PC-9 (cell line): ENCODE measurements around the gene PARK7.

Experiments
- EZH2 ChIP-seq: fragments of 200-600 bp; sonication (generic); IDR thresholded peaks from 2 replicates; pipeline ENCODE4 v1.8.0; 2017; ENCODE audit warnings: antibody characterized with exemption, low read depth
- TF ChIP-seq, protein P1 (sequence below): fragments of 200-600 bp; sonication (generic); conservative IDR thresholded peaks from 2 replicates; pipeline ENCODE4 v1.6.1; 2017; ENCODE audit warnings: mixed run types, antibody characterized with exemption, mild to moderate bottlenecking, moderate library complexity

- TF ChIP-seq, protein P1, sequence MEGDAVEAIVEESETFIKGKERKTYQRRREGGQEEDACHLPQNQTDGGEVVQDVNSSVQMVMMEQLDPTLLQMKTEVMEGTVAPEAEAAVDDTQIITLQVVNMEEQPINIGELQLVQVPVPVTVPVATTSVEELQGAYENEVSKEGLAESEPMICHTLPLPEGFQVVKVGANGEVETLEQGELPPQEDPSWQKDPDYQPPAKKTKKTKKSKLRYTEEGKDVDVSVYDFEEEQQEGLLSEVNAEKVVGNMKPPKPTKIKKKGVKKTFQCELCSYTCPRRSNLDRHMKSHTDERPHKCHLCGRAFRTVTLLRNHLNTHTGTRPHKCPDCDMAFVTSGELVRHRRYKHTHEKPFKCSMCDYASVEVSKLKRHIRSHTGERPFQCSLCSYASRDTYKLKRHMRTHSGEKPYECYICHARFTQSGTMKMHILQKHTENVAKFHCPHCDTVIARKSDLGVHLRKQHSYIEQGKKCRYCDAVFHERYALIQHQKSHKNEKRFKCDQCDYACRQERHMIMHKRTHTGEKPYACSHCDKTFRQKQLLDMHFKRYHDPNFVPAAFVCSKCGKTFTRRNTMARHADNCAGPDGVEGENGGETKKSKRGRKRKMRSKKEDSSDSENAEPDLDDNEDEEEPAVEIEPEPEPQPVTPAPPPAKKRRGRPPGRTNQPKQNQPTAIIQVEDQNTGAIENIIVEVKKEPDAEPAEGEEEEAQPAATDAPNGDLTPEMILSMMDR: no peak
- TF ChIP-seq EZH2: no peak
These were observed 24.5 kb downstream of the PARK7 start for GRCh38 chr1:7985851-7986612.
